Breast epithelium (tissue), 4 donors: ENCODE measurements around the gene DTNB. TPM values are rescaled to one million over a fixed set of nuclear protein-coding genes. Genes with fewer than 3 reads are reported as not detected.
"Not testable (repeated sequence)": the region's sequence is repeated elsewhere in the genome, so short reads cannot be mapped to it uniquely, and the experiment has no call there.

ENCODE experiments used
- DNase-seq, 2 donors: peaks; one replicate each; pipeline ENCODE4 v3.0.0-alpha.2; 2019; ENCODE audit warnings: low spot score in 2 of 2
- H3K27ac ChIP-seq, 2 donors: fragments of 200-600 bp; sonication (generic) in 1 of 2; one replicate each; pipeline ENCODE4 v1.5.1; 2016 to 2019; ENCODE audit warnings: mild to moderate bottlenecking in 1 of 2
- H3K27me3 ChIP-seq, 2 donors: fragments of 200-600 bp; sonication (generic) in 1 of 2; one replicate each; pipeline versions ENCODE4 v1.5.1 to v1.6.0; 2017 to 2019; ENCODE audit warnings: control low read depth in 1 of 2, mild to moderate bottlenecking in 1 of 2
- H3K36me3 ChIP-seq: fragments of 200-600 bp; one replicate; pipeline ENCODE4 v1.5.1; 2019
- H3K4me1 ChIP-seq, 2 donors: fragments of 200-600 bp; sonication (generic); one replicate each; pipeline ENCODE4 v1.5.1; 2016 to 2019; ENCODE audit warnings: control low read depth in 1 of 2
- H3K4me3 ChIP-seq, 3 donors: fragments of 200-600 bp; sonication (generic); 1 replicate in 2 of 3; 2 replicates in 1 of 3; pipeline ENCODE4 v1.5.1; 2016 to 2019; ENCODE audit warnings: mild to moderate bottlenecking in 3 of 3, moderate library complexity in 2 of 3
- H3K9me3 ChIP-seq, 2 donors: fragments of 200-600 bp; sonication (generic) in 1 of 2; one replicate each; pipeline ENCODE4 v1.5.1; 2016 to 2019; ENCODE audit warnings: control low read depth in 1 of 2
- CTCF ChIP-seq, 3 donors: fragments of 450-650 bp; IDR thresholded peaks; one replicate each; pipeline ENCODE4 v1.5.1; 2016 to 2017; ENCODE audit warnings: antibody characterized with exemption in 3 of 3, mild to moderate bottlenecking in 3 of 3, moderate library complexity in 3 of 3
- POLR2A ChIP-seq: fragments of 450-650 bp; IDR thresholded peaks from one replicate; pipeline ENCODE4 v1.6.1; 2016; ENCODE audit warnings: antibody characterized with exemption, mild to moderate bottlenecking, moderate library complexity
- POLR2AphosphoS5 ChIP-seq, 3 donors: sonication (generic); formaldehyde crosslinking; IDR thresholded peaks; one replicate each; pipeline ENCODE4 v1.6.1; 2017; ENCODE audit warnings: antibody characterized with exemption in 3 of 3
- intact Hi-C: fragments of 100-400 bp; cut with DNase I; formaldehyde crosslinking; loops from one replicate; pipeline ENCODE4 v1.15.1; 2023; ENCODE audit warnings: low total_unique reads
- total RNA-seq, 3 donors: library from RNA; depleted of rRNA; stranded (reverse); fragments of >200 nt; gene quantifications; one replicate each; pipeline ENCODE4 v1.1.0, GENCODE V29; 2016

DTNB gene
- total RNA-seq, 3 donors from 2014 or later, result 7.8 to 63.4 (median 44.9) TPM

GRCh38 chr2:25411281-25411680 lies 262.1 kb downstream of the DTNB start:
- Histone ChIP-seq H3K9me3 (no peaks in the 10 kb centered on the region), H3K27me3 (no peaks in the 10 kb centered on the region), H3K4me3 (no peak overlapping the region), H3K36me3 (no peaks in the 10 kb centered on the region), H3K4me1 (no peaks in the 10 kb centered on the region), H3K27ac (no peak overlapping the region)
- TF ChIP-seq POLR2AphosphoS5 (IDR thresholded peaks at IDR 0.05) (no peak), POLR2A (no peak), CTCF (IDR thresholded peaks at IDR 0.05) (no peak)
- no peak for DNase-seq
- intact Hi-C loops, result no loop called here

GRCh38 chr2:25410370-25410769 lies 263.0 kb downstream of the DTNB start:
- no peaks in the 10 kb centered on the region for H3K4me1 ChIP-seq
- H3K27me3 ChIP-seq, result no peaks in the 10 kb centered on the region
- no peaks in the 10 kb centered on the region for H3K36me3 ChIP-seq
- intact Hi-C loops, result no loop called here
- no peak overlapping the region for H3K4me3 ChIP-seq
- TF ChIP-seq CTCF (IDR thresholded peaks at IDR 0.05) (no peak), POLR2A (no peak), POLR2AphosphoS5 (IDR thresholded peaks at IDR 0.05) (no peak)
- H3K9me3 ChIP-seq, result no peaks in the 10 kb centered on the region
- no peak overlapping the region for H3K27ac ChIP-seq
- DNase-seq, result no peak

- Histone ChIP-seq H3K27ac (no peak overlapping the region), H3K4me3 (no peak overlapping the region), H3K36me3 (no peaks in the 10 kb centered on the region), H3K4me1 (no peaks in the 10 kb centered on the region), H3K27me3 (no peaks in the 10 kb centered on the region), H3K9me3 (no peaks in the 10 kb centered on the region)
- DNase-seq, result no peak
- no peak for TF ChIP-seq POLR2AphosphoS5 (IDR thresholded peaks at IDR 0.05)
- no peak for TF ChIP-seq POLR2A
- no peak for TF ChIP-seq CTCF (IDR thresholded peaks at IDR 0.05)
- intact Hi-C loops, result no loop called here
Observed at GRCh38 chr2:25409468-25409867, 263.9 kb downstream of the DTNB start.

- Histone ChIP-seq H3K27me3 (no peaks in the 10 kb centered on the region), H3K4me1 (no peaks in the 10 kb centered on the region), H3K27ac (no peak overlapping the region), H3K36me3 (no peaks in the 10 kb centered on the region), H3K9me3 (no peaks in the 10 kb centered on the region), H3K4me3 (no peak overlapping the region)
- no peak for DNase-seq
- TF ChIP-seq POLR2A (no peak), POLR2AphosphoS5 (IDR thresholded peaks at IDR 0.05) (no peak), CTCF (IDR thresholded peaks at IDR 0.05) (no peak)
- intact Hi-C loops, result no loop called here
Observed at GRCh38 chr2:25409044-25409443, 264.3 kb downstream of the DTNB start.

- intact Hi-C loops, result no loop called here
- no peak for DNase-seq
- Histone ChIP-seq H3K27ac (no peak overlapping the region), H3K27me3 (no peaks in the 10 kb centered on the region), H3K4me3 (no peak overlapping the region), H3K36me3 (no peaks in the 10 kb centered on the region), H3K9me3 (no peaks in the 10 kb centered on the region), H3K4me1 (no peaks in the 10 kb centered on the region)
- TF ChIP-seq POLR2A (no peak), CTCF (IDR thresholded peaks at IDR 0.05) (no peak), POLR2AphosphoS5 (IDR thresholded peaks at IDR 0.05) (no peak)
Observed at GRCh38 chr2:25405611-25406295, 267.6 kb downstream of the DTNB start.

- H3K36me3 ChIP-seq, H3K9me3 ChIP-seq, H3K27ac ChIP-seq, H3K4me1 ChIP-seq, DNase-seq, intact Hi-C loops, H3K27me3 ChIP-seq, H3K4me3 ChIP-seq: not testable (repeated sequence)
Observed at GRCh38 chr2:25403120-25403760, 270.1 kb downstream of the DTNB start.
